CD4-positive, alpha-beta T cell (primary cell): ENCODE data around the gene PRXL2B. TPM values are rescaled to one million over a fixed set of nuclear protein-coding genes. Genes with fewer than 3 reads are reported as not detected.

ENCODE experiments used
- ATAC-seq: fragments of 200-7000 bp; cut with Tn5 transposase; one replicate; pipeline ENCODE4 v1.10.0; 2022; ENCODE audit warnings: mild to moderate bottlenecking; ENCODE audit not compliant: poor library complexity
- CTCF ChIA-PET: fragments of 350-600 bp; sonication (Branson Sonifier 250); formaldehyde crosslinking; loops from one replicate; lab custom pipeline; 2021; ENCODE audit warnings: antibody characterized with exemption, inconsistent platforms; lab: Charles Lee
- POLR2A ChIA-PET: fragments of 350-600 bp; sonication (Branson Sonifier 250); formaldehyde crosslinking; loops from one replicate; lab custom pipeline; 2021; ENCODE audit warnings: antibody characterized with exemption, inconsistent platforms; lab: Charles Lee
- DNase-seq, 14 experiments: peaks; one replicate each; pipeline ENCODE4 v3.0.0-alpha.2; 2013 to 2020; ENCODE audit warnings: mixed read lengths in 2 of 14
- H3K27ac ChIP-seq, 2 donors: one replicate each; pipeline versions ENCODE4 v1.5.1 to v1.7.0; 2013; ENCODE audit warnings: low read length in 2 of 2, low read depth in 1 of 2, mild to moderate bottlenecking in 1 of 2
- H3K27me3 ChIP-seq, 2 experiments: 1 replicate in 1 of 2; 2 replicates in 1 of 2; pipeline versions ENCODE4 v1.6.1 to v1.7.0; 2013; ENCODE audit warnings: low read length in 2 of 2, control low read depth in 1 of 2, mild to moderate bottlenecking in 1 of 2, moderate library complexity in 1 of 2; ENCODE audit not compliant: insufficient read depth in 2 of 2, control insufficient read depth in 1 of 2
- H3K36me3 ChIP-seq: one replicate; pipeline ENCODE4 v1.6.1; 2013; ENCODE audit warnings: low read length, control low read depth; ENCODE audit not compliant: insufficient read depth
- H3K4me1 ChIP-seq: one replicate; pipeline ENCODE4 v1.6.1; 2013; ENCODE audit warnings: low read length, control low read depth; ENCODE audit not compliant: insufficient read depth
- H3K4me3 ChIP-seq: one replicate; pipeline ENCODE4 v1.5.1; 2013; ENCODE audit warnings: mild to moderate bottlenecking, low read length, moderate library complexity
- H3K9me3 ChIP-seq, 2 experiments: 1 replicate in 1 of 2; 2 replicates in 1 of 2; pipeline versions ENCODE4 v1.6.1 to v1.7.0; 2013; ENCODE audit warnings: low read length in 2 of 2, mild to moderate bottlenecking in 2 of 2, control low read depth in 1 of 2, moderate library complexity in 1 of 2; ENCODE audit not compliant: control insufficient read depth in 1 of 2, insufficient read depth in 1 of 2
- H3K27ac Mint-ChIP-seq: one replicate; pipeline ENCODE4 v1.8.0; 2020; ENCODE audit warnings: mixed read lengths
- H3K27me3 Mint-ChIP-seq: one replicate; pipeline ENCODE4 v1.8.0; 2021; ENCODE audit warnings: mixed read lengths
- H3K36me3 Mint-ChIP-seq: one replicate; pipeline ENCODE4 v1.8.0; 2021; ENCODE audit warnings: low read depth, mixed read lengths
- H3K4me1 Mint-ChIP-seq: one replicate; pipeline ENCODE4 v1.8.0; 2021; ENCODE audit warnings: low read depth, mixed read lengths
- H3K4me3 Mint-ChIP-seq: one replicate; pipeline ENCODE4 v1.8.0; 2020; ENCODE audit warnings: mild to moderate bottlenecking, mixed read lengths
- H3K9me3 Mint-ChIP-seq: one replicate; pipeline ENCODE4 v1.8.0; 2020; ENCODE audit warnings: mixed read lengths
- CTCF ChIP-seq: fragments of 200-600 bp; IDR thresholded peaks from one replicate; pipeline ENCODE4 v1.8.0; 2022; ENCODE audit warnings: antibody characterized with exemption, mild to moderate bottlenecking
- intact Hi-C, 2 experiments: fragments of 100-400 bp; cut with DNase I in 1 of 2; cut with micrococcal nuclease in 1 of 2; formaldehyde crosslinking; loops; one replicate each; pipeline versions ENCODE4 v1.15.1 to v1.9.0; 2023 to 2025; cut with DNase I, micrococcal nuclease
- total RNA-seq, 174 experiments: library from RNA in 2 of 174; stranded (reverse) in 2 of 174; gene quantifications; one replicate each; pipeline ENCODE4 v1.2.3 and lab custom pipeline; 2021 to 2026

PRXL2B gene
- total RNA-seq, 2 experiments from 2014 or later: 11.0 to 12.8 TPM

- H3K36me3 ChIP-seq: peaks cover 8% of the 10 kb centered on the region
- no peaks in the 10 kb centered on the region for H3K9me3 ChIP-seq
- Mint-ChIP-seq H3K36me3 (peaks cover 23% of the 10 kb centered on the region), H3K9me3 (no peaks in the 10 kb centered on the region), H3K27ac (peak overlapping the region; percentile 98), H3K27me3 (no peaks in the 10 kb centered on the region), H3K4me1 (peaks cover 33% of the 10 kb centered on the region), H3K4me3 (peak overlapping the region; percentile 87)
- no peaks in the 10 kb centered on the region for H3K27me3 ChIP-seq
- no peak overlapping the region for H3K27ac ChIP-seq
- TF ChIP-seq CTCF: no peak
- ChIA-PET CTCF (interaction anchor here (1.6 to 1.7 kb wide), 2 partner anchors 10 to 64 kb away, joined by 4 to 5 read pairs; no protein-coding TSS in a partner anchor), POLR2A (interaction anchor here (1.1 to 6.7 kb wide), 5 partner anchors 11 to 196 kb away, joined by 3 to 133 read pairs (median 30); partner anchors contain the start of genes RER1 and TNFRSF14)
- ATAC-seq (no peak), DNase-seq (no peak)
- intact Hi-C loops: loop anchor here (2.0 to 5.0 kb wide), 2 partner anchors 55 to 391 kb away; no protein-coding TSS in a partner anchor
- H3K4me1 ChIP-seq: peaks cover 54% of the 10 kb centered on the region
- H3K4me3 ChIP-seq: peak overlapping the region; percentile 85
Observed at GRCh38 chr1:2587860-2588571, 1.4 kb downstream of the PRXL2B start.

- CTCF ChIA-PET: no interaction called here
- Histone ChIP-seq H3K4me3 (no peak overlapping the region), H3K9me3 (no peaks in the 10 kb centered on the region), H3K4me1 (peaks cover 48% of the 10 kb centered on the region), H3K27ac (no peak overlapping the region), H3K36me3 (peaks cover 8% of the 10 kb centered on the region), H3K27me3 (no peaks in the 10 kb centered on the region)
- DNase-seq (peak in 1 of 14 experiments; percentile 34), ATAC-seq (no peak)
- Mint-ChIP-seq H3K36me3 (peaks cover 21% of the 10 kb centered on the region), H3K4me3 (peak overlapping the region; percentile 45), H3K27ac (no peak overlapping the region), H3K27me3 (no peaks in the 10 kb centered on the region), H3K4me1 (peaks cover 27% of the 10 kb centered on the region), H3K9me3 (no peaks in the 10 kb centered on the region)
- no peak for TF ChIP-seq CTCF
- intact Hi-C loops: loop anchor here in 1 of 2 experiments (5.0 kb wide), 1 partner anchor 392 kb away; no protein-coding TSS in a partner anchor
- POLR2A ChIA-PET: interaction anchor here (4.1 to 6.7 kb wide), 3 partner anchors 12 to 41 kb away, joined by 30 to 133 read pairs (median 109); partner anchors contain the start of gene TNFRSF14
Observed at GRCh38 chr1:2588661-2589430, 2.3 kb downstream of the PRXL2B start.

GRCh38 chr1:2589431-2590232 is 3.1 kb downstream of the PRXL2B start:
- intact Hi-C loops: loop anchor here in 1 of 2 experiments (5.0 kb wide), 1 partner anchor 392 kb away; no protein-coding TSS in a partner anchor
- Mint-ChIP-seq H3K4me1 (peaks cover 19% of the 10 kb centered on the region), H3K4me3 (peak overlapping the region; percentile 45), H3K27ac (no peak overlapping the region), H3K9me3 (no peaks in the 10 kb centered on the region), H3K27me3 (no peaks in the 10 kb centered on the region), H3K36me3 (peaks cover 18% of the 10 kb centered on the region)
- H3K4me3 ChIP-seq: no peak overlapping the region
- H3K9me3 ChIP-seq: no peaks in the 10 kb centered on the region
- TF ChIP-seq CTCF: no peak
- peaks cover 40% of the 10 kb centered on the region for H3K4me1 ChIP-seq
- ATAC-seq (no peak), DNase-seq (peak in 1 of 14 experiments; percentile 19)
- ChIA-PET CTCF (no interaction called here), POLR2A (no interaction called here)
- no peak overlapping the region for H3K27ac ChIP-seq
- peaks cover 8% of the 10 kb centered on the region for H3K36me3 ChIP-seq
- no peaks in the 10 kb centered on the region for H3K27me3 ChIP-seq
